NCI-H1417 (cell line): ENCODE measurements around the gene TMEM217.

Source experiments
- DNase-seq, 3 experiments: peaks; one replicate each; lab custom pipeline; 2025; lab: John Stamatoyannopoulos, UW

TMEM217 gene

GRCh38 chr6:37280162-37280887, 22.4 kb upstream of the TMEM217 start:
- DNase-seq, result no peak

GRCh38 chr6:37279366-37280134, 21.6 kb upstream of the TMEM217 start:
- no peak for DNase-seq

- DNase-seq, result no peak
These were observed 19.1 kb upstream of the TMEM217 start for GRCh38 chr6:37277001-37277409.

GRCh38 chr6:37275350-37275749, 17.4 kb upstream of the TMEM217 start:
- no peak for DNase-seq

GRCh38 chr6:37273690-37274089, 15.7 kb upstream of the TMEM217 start:
- DNase-seq, result peak in 2 of 3 experiments; percentile 33 to 89

GRCh38 chr6:37272834-37273566, 15.1 kb upstream of the TMEM217 start:
- no peak for DNase-seq

GRCh38 chr6:37269105-37269504, 11.2 kb upstream of the TMEM217 start:
- no peak for DNase-seq

GRCh38 chr6:37265860-37266259, 7.9 kb upstream of the TMEM217 start:
- DNase-seq, result no peak

- DNase-seq, result peak in 1 of 3 experiments; percentile 3
These were observed 7.1 kb upstream of the TMEM217 start for GRCh38 chr6:37265001-37265400.

GRCh38 chr6:37262446-37263026, 4.6 kb upstream of the TMEM217 start:
- peak in 1 of 3 experiments; percentile 20 for DNase-seq

- DNase-seq, result no peak
These were observed 3.3 kb upstream of the TMEM217 start for GRCh38 chr6:37261198-37261597.

GRCh38 chr6:37260444-37260843, 2.5 kb upstream of the TMEM217 start:
- DNase-seq, result no peak

GRCh38 chr6:37260040-37260439, 2.1 kb upstream of the TMEM217 start:
- no peak for DNase-seq

GRCh38 chr6:37259191-37259590, 1.2 kb upstream of the TMEM217 start:
- no peak for DNase-seq

- DNase-seq, result no peak
These were observed 611 bp upstream of the TMEM217 start for GRCh38 chr6:37258405-37259105.

- no peak for DNase-seq
These were observed 667 bp downstream of the TMEM217 start for GRCh38 chr6:37257320-37257633.

- DNase-seq, result no peak
These were observed 1.1 kb downstream of the TMEM217 start for GRCh38 chr6:37256692-37257319.

- no peak for DNase-seq
These were observed 3.1 kb downstream of the TMEM217 start for GRCh38 chr6:37254881-37255280.

GRCh38 chr6:37253486-37254007, 4.4 kb downstream of the TMEM217 start:
- no peak for DNase-seq

GRCh38 chr6:37251211-37251780, 6.6 kb downstream of the TMEM217 start:
- no peak for DNase-seq
